Panc1 (cell line): ENCODE results near the gene DCAF10. TPM values are rescaled to one million over a fixed set of nuclear protein-coding genes. Genes with fewer than 3 reads are reported as not detected.

Source experiments
- ATAC-seq: fragments of 200-7000 bp; cut with Tn5 transposase; 2 replicates; pipeline ENCODE4 v1.9.1; 2020; ENCODE audit warnings: mild to moderate bottlenecking, moderate library complexity
- Bru-seq: library from RNA; stranded (reverse); fragments of 400-500 nt; gene quantifications from one replicate; lab custom pipeline; 2021; lab: Mats Ljungman, UMichigan
- BruChase-seq, 2 experiments: library from RNA; stranded (reverse); fragments of 400-500 nt; gene quantifications; one replicate each; lab custom pipeline; 2021; lab: Mats Ljungman, UMichigan
- BruUV-seq: library from RNA; stranded (reverse); fragments of 400-500 nt; replicated peaks from 2 replicates; lab custom pipeline; 2021; lab: Mats Ljungman, UMichigan
- CTCF ChIA-PET: fragments of 300-600 bp; sonication (Branson Sonifier 250); formaldehyde crosslinking; loops from one replicate; lab custom pipeline; 2022; ENCODE audit warnings: antibody characterized with exemption; lab: Charles Lee
- POLR2A ChIA-PET: fragments of 300-600 bp; sonication (Branson Sonifier 250); formaldehyde crosslinking; loops from one replicate; lab custom pipeline; 2022; ENCODE audit warnings: antibody characterized with exemption; lab: Charles Lee
- DNase-seq: peaks from one replicate; pipeline ENCODE4 v3.0.0-alpha.2; 2010; ENCODE audit warnings: low read depth, low spot score
- H3K27ac ChIP-seq: 2 replicates; pipeline ENCODE4 v1.5.1; 2011; ENCODE audit warnings: mild to moderate bottlenecking, low read length, inconsistent platforms
- H3K27me3 ChIP-seq: fragments of 200-500 bp; sonication (Bioruptor generic); 2 replicates; pipeline ENCODE4 v1.6.0; 2014; ENCODE audit warnings: low read length, inconsistent platforms; ENCODE audit not compliant: control insufficient read depth, insufficient read depth
- H3K36me3 ChIP-seq: fragments of 200-500 bp; sonication (Bioruptor generic); 2 replicates; pipeline ENCODE4 v1.5.1; 2014; ENCODE audit warnings: inconsistent platforms, mild to moderate bottlenecking, low read length, moderate library complexity; ENCODE audit not compliant: control insufficient read depth, insufficient read depth
- H3K4me1 ChIP-seq: 2 replicates; pipeline ENCODE4 v1.5.1; 2011; ENCODE audit warnings: inconsistent platforms, mild to moderate bottlenecking, low read length, moderate library complexity; ENCODE audit not compliant: control insufficient read depth, insufficient read depth
- H3K4me3 ChIP-seq, 2 experiments: 2 replicates each; pipeline ENCODE4 v1.5.1; 2011 to 2012; ENCODE audit warnings: low read depth in 2 of 2, low read length in 2 of 2, mild to moderate bottlenecking in 2 of 2, inconsistent platforms in 1 of 2, moderate library complexity in 1 of 2
- H3K9me3 ChIP-seq: fragments of 200-500 bp; sonication (Bioruptor generic); 2 replicates; pipeline ENCODE4 v1.5.1; 2014; ENCODE audit warnings: low read depth, mild to moderate bottlenecking, inconsistent platforms, low read length, moderate library complexity; ENCODE audit not compliant: control insufficient read depth, insufficient read depth
- CTCF ChIP-seq: fragments of 450-650 bp; IDR thresholded peaks from 2 replicates; pipeline ENCODE4 v1.5.1; 2017; ENCODE audit warnings: mild to moderate bottlenecking
- POLR2AphosphoS5 ChIP-seq: IDR thresholded peaks from 2 replicates; pipeline ENCODE4 v1.6.1; 2012; ENCODE audit warnings: mild to moderate bottlenecking, low read depth, low read length, moderate library complexity
- REST ChIP-seq, 2 experiments: IDR thresholded peaks; 2 replicates each; pipeline ENCODE4 v1.6.1; 2011 to 2012; ENCODE audit warnings: low read depth in 2 of 2, control low read depth in 1 of 2, low read length in 1 of 2, mild to moderate bottlenecking in 1 of 2, moderate library complexity in 1 of 2; ENCODE audit not compliant: insufficient read depth in 1 of 2
- SIN3A ChIP-seq: IDR thresholded peaks from 2 replicates; pipeline ENCODE4 v1.6.1; 2012; ENCODE audit warnings: low read depth, mild to moderate bottlenecking, low read length, moderate library complexity, borderline replicate concordance; ENCODE audit not compliant: insufficient read depth
- TCF7L2 ChIP-seq: IDR thresholded peaks from 2 replicates; pipeline ENCODE4 v1.6.1; 2011; ENCODE audit warnings: mild to moderate bottlenecking, low read depth, low read length, inconsistent platforms
- in situ Hi-C: cut with HindIII; loops from 2 replicates; pipeline ENCODE4 v1.10.0; 2016; ENCODE audit warnings: low sequenced_read_pairs, low pct_unique_long_range_greater_than_20kb
- intact Hi-C: fragments of 100-400 bp; cut with micrococcal nuclease; formaldehyde crosslinking; loops from one replicate; pipeline ENCODE4 v1.10.0; 2022; ENCODE audit not compliant: unreplicated experiment
- long read RNA-seq: library from polyadenylated mRNA; unstranded; transcript quantifications from one replicate; pipeline ENCODE4 v2.0.0, GENCODE V29; 2021; ENCODE audit not compliant: unreplicated experiment
- polyA plus RNA-seq: library from polyadenylated mRNA; unstranded; fragments of >200 nt; gene quantifications from one replicate; pipeline ENCODE4 v1.2.1, GENCODE V29; 2012; ENCODE audit warnings: missing spikeins; ENCODE audit not compliant: insufficient read length
- total RNA-seq: library from RNA; stranded (reverse); gene quantifications from one replicate; pipeline ENCODE4 v1.2.1, GENCODE V29; 2021; ENCODE audit not compliant: unreplicated experiment

Gene DCAF10, protein sequence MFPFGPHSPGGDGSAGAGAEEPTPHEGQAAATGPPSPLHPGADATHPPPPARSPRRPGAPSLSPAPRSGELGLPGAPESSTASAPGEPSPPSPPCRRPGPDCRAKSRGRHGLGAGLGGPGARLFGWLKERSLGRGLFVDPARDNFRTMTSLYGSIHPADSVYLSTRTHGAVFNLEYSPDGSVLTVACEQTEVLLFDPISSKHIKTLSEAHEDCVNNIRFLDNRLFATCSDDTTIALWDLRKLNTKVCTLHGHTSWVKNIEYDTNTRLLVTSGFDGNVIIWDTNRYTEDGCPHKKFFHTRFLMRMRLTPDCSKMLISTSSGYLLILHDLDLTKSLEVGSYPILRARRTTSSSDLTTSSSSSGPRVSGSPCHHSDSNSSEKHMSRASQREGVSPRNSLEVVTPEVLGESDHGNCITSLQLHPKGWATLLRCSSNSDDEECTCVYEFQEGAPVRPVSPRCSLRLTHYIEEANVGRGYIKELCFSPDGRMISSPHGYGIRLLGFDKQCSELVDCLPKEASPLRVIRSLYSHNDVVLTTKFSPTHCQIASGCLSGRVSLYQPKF
- total RNA-seq (18.5 TPM), Bru-seq, nascent RNA (percentile 77 among the genes with signal in this experiment), BruChase-seq, experiment 1, labeled RNA remaining after a 2-hour chase (percentile 78 among the genes with signal in this experiment), BruChase-seq, experiment 2, labeled RNA remaining after a 6-hour chase (percentile 80 among the genes with signal in this experiment)
- polyA plus RNA-seq, result 11.4 TPM
- long read RNA-seq, transcript DCAF10-202 (7 exons, 3,862 nt), result major isoform, 22 of 115 reads
- long read RNA-seq, partial matches to known transcripts, result 6 of 115 reads
- long read RNA-seq, other reads (novel, unspliced or antisense), result 87 of 115 reads

GRCh38 chr9:37800631-37801286, at the start of gene DCAF10:
TSS of gene DCAF10 (plus strand) at chr9:37800797. CDS start at chr9:37800867, 70 bp downstream.
- POLR2A ChIA-PET, result interaction anchor here (0.6 kb wide), 1 partner anchor 227 kb away, joined by 7 read pairs; no protein-coding TSS in a partner anchor
- BruUV-seq, result no TSS peak
- peak; percentile 96 for ATAC-seq
- TF ChIP-seq SIN3A (peak; percentile 82; the same call in 1 of the 2 replicates), TCF7L2 (0 out of 2 replicates have a peak, but pooled peaks have one; percentile 42), POLR2AphosphoS5 (peak; percentile 89), REST (IDR thresholded peaks at IDR 0.05; ENCODE audit: insufficient read depth in 1 of 2, low read depth in 2 of 2, low read length in 1 of 2) (0 out of 4 replicates have a peak, but pooled peaks of 1 of the 2 experiments have one; percentile 60), CTCF (no peak)
- intact Hi-C loops, result no loop called here
- no peaks in the 10 kb centered on the region for H3K9me3 ChIP-seq
- CTCF ChIA-PET, result interaction anchor here (0.7 kb wide), 1 partner anchor 33 kb away, joined by 3 read pairs; no protein-coding TSS in a partner anchor
- peak within 1 kb of the TSS; percentile 78 to 87 for H3K4me3 ChIP-seq
- H3K27me3 ChIP-seq, result no peaks in the 10 kb centered on the region
- in situ Hi-C loops, result no loop called here
- peaks cover 3% of the 10 kb centered on the region; the same call in 1 of the 2 replicates for H3K36me3 ChIP-seq
- H3K27ac ChIP-seq, result peak within 1 kb of the TSS; percentile 83
- H3K4me1 ChIP-seq, result peaks cover 4% of the 10 kb centered on the region; the same call in 1 of the 2 replicates
- no peak for DNase-seq

DNA sequence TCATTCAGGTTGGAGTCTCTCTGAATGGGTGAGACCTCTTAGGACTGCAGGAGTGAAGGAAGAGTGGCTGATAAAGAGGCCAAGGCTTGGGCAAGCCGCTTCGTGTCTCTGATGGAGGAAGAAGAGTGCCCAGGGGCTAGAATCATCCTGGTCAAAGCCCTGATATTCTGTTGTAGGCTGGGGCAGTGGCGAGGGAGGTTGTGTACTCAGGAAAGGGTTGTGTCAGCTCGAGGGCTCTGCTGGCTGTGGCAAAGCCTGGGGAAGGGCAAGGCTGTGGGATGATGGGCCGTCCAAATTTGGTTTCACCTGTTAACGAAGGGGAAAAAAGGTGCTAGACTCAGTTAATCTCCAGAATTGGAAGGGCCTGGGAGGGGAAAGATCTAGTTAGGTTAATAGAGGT, 49.4 kb upstream of the DCAF10 start:
- no peaks in the 10 kb centered on the region for H3K9me3 ChIP-seq
- no peaks in the 10 kb centered on the region for H3K36me3 ChIP-seq
- ATAC-seq, result no peak
- BruUV-seq, result no TSS peak
- H3K27me3 ChIP-seq, result no peaks in the 10 kb centered on the region
- POLR2A ChIA-PET, result interaction anchor here (0.7 kb wide), 1 partner anchor 167 kb away, joined by 4 read pairs; no protein-coding TSS in a partner anchor
- no peak overlapping the region for H3K27ac ChIP-seq
- in situ Hi-C loops, result no loop called here
- H3K4me3 ChIP-seq, result no peak overlapping the region
- CTCF ChIA-PET, result no interaction called here
- intact Hi-C loops, result no loop called here
- H3K4me1 ChIP-seq, result peaks cover 13% of the 10 kb centered on the region
- TF ChIP-seq POLR2AphosphoS5, result no peak
- no peak for TF ChIP-seq CTCF
- no peak for TF ChIP-seq TCF7L2
- no peak for TF ChIP-seq SIN3A
- TF ChIP-seq REST (IDR thresholded peaks at IDR 0.05; ENCODE audit: insufficient read depth in 1 of 2, low read depth in 2 of 2, low read length in 1 of 2), result no peak
- no peak for DNase-seq
